Spinal cord (tissue), 10 donors: ENCODE data around the gene LSAMP. TPM values are rescaled to one million over a fixed set of nuclear protein-coding genes. Genes with fewer than 3 reads are reported as not detected.
A peak's percentile ranks its signal among the peaks of the same experiment; 100 is the strongest.

Source experiments
- DNase-seq, 6 donors: peaks; one replicate each; pipeline versions ENCODE4 v3.0.0 to v3.0.0-alpha.2; 2013 to 2015; ENCODE audit warnings: low spot score in 6 of 6, low read depth in 4 of 6
- H3K27ac ChIP-seq: one replicate; pipeline ENCODE4 v1.5.1; 2013; ENCODE audit warnings: low read depth, low read length, control low read depth
- H3K27me3 ChIP-seq: one replicate; pipeline ENCODE4 v1.6.1; 2013; ENCODE audit warnings: low read length; ENCODE audit not compliant: control insufficient read depth, insufficient read depth
- H3K36me3 ChIP-seq: one replicate; pipeline ENCODE4 v1.6.1; 2013; ENCODE audit warnings: low read length; ENCODE audit not compliant: control insufficient read depth, insufficient read depth
- H3K4me1 ChIP-seq: one replicate; pipeline ENCODE4 v1.6.1; 2013; ENCODE audit warnings: low read length; ENCODE audit not compliant: control insufficient read depth, insufficient read depth
- H3K4me3 ChIP-seq: one replicate; pipeline ENCODE4 v1.5.1; 2013; ENCODE audit warnings: low read depth, low read length, control low read depth
- H3K9me3 ChIP-seq: one replicate; pipeline ENCODE4 v1.6.1; 2013; ENCODE audit warnings: low read length; ENCODE audit not compliant: control insufficient read depth, insufficient read depth
- WGBS: methylation state at CpG from one replicate; pipeline ENCODE4 v1.1.5; 2013; ENCODE audit warnings: missing lambda C conversion rate; ENCODE audit not compliant: insufficient coverage; 5-methylcytosine and 5-hydroxymethylcytosine counted together
- polyA plus RNA-seq, 2 donors: library from polyadenylated mRNA; unstranded; fragments of 120-200 nt; gene quantifications; one replicate each; pipeline ENCODE4 v1.2.1, GENCODE V29; 2013; ENCODE audit not compliant: insufficient read length in 2 of 2
- total RNA-seq, 2 donors: library from RNA; depleted of rRNA in 1 of 2; stranded (reverse); fragments of 120-200 nt in 1 of 2; fragments of >200 nt in 1 of 2; gene quantifications; one replicate each; pipeline versions ENCODE4 v1.2.3 to v1.2.4, GENCODE V29; 2013 to 2014
- donor health status: healthy.

Gene LSAMP
- total and polyA plus RNA-seq, 4 donors = 69.4 to 174 (median 108) TPM

DNA sequence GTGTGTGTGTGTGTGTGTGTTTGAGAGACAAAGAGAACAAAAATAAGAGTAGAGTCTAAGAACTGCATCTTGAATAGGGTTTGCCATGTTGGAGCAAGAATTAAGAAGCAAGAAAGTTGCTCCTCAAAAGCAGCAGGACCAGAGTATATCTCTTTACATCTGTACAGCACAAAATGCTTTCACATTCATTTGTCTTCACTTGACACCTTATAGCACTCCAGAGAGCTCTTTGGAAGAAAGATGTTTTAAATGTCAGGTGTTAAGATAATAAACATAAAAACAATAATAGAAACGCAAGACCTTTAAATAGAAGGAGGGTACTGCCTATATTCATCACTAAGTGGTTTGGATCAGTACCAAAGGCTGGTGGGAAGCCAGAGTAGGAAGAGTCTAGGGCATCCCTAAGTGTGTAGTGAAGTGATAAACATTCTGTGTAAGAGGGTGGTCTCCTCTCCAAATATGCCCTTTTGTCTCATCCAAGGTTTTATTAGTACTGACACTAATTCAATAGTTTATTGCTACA is 19.1 kb upstream of the LSAMP start:
- Histone ChIP-seq H3K27ac (no peak overlapping the region), H3K4me3 (no peak overlapping the region), H3K36me3 (no peaks in the 10 kb centered on the region), H3K27me3 (no peaks in the 10 kb centered on the region), H3K9me3 (no peaks in the 10 kb centered on the region), H3K4me1 (no peaks in the 10 kb centered on the region)
- no CpG with 5 or more reads among the region's 1 CpG for WGBS
- peak in 1 of 6 donors; percentile 53 for DNase-seq

DNA sequence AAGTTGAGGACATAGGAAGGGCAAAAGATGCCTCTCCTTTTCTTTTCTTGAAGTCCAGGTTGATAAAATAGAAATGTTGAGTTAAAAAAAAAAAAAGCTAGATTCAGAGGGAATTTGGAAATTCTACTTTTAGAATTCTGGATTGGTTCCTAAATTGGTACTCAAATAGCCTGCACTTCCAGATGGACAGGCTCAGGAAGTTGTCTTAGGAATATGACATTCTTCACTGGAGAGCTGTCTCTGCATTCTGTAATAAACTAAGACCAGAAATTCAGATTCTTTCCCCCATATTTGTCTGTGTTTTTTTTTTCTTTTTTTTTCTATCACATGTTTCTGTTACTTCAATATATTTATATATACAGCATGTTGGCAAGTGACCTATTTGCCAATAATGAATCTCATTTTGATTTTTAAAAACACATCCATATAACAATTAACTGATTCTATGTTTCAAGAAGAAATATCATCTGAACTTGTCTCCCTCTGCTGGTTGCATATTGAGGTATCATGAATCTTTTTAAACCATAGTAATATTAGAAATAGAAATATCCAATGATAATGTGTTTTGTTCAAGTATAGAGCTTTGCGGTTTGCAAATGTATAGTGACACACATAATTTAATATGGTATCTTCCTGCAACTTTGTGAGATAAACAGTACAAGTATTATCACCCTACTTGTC is 8.5 kb upstream of the LSAMP start:
- no peaks in the 10 kb centered on the region for H3K27me3 ChIP-seq
- DNase-seq = peak in 2 of 6 donors; percentile 42 to 65
- no peaks in the 10 kb centered on the region for H3K36me3 ChIP-seq
- no peaks in the 10 kb centered on the region for H3K4me1 ChIP-seq
- no peaks in the 10 kb centered on the region for H3K9me3 ChIP-seq
- H3K4me3 ChIP-seq = no peak overlapping the region
- H3K27ac ChIP-seq = no peak overlapping the region
- WGBS = no CpG with 5 or more reads among the region's 1 CpG

DNA sequence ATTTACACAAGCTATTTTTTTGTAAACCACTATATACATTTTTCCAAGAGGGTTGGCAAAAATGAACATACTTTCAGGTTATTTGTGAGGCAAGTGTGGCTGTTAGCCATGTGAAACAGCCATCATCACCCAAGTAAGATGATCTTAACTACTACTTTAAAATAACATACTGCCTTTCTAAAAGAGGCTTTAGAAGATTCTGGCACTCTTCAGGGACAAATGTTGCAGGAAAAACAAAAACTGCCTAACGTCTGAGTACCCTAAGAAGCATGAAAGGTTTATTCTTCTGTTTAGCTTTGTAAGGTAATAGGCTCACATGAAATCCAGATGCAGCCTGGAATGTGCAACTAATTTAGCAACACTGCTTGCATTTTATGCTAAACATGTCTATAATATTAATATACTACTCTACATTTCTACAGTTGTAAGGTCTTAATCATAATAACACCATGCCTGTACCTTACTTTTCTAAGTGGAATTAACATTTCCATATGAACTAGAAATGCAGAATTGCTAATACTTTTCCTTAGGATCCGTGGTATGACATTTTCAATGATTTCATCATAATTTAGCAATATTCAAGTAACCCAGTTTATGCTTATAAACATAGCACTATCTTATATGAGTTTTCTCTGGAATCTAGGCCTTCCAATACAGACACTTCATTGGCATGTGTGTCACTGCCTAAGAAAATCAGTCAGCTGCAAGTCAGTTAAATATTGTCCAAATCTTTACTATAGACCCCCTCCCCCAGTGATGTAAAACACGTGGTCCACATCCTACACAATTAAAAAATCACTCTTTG is 4.5 kb upstream of the LSAMP start:
- Histone ChIP-seq H3K9me3 (no peaks in the 10 kb centered on the region), H3K36me3 (no peaks in the 10 kb centered on the region), H3K27ac (no peak overlapping the region), H3K4me3 (no peak overlapping the region), H3K4me1 (peaks cover 9% of the 10 kb centered on the region), H3K27me3 (no peaks in the 10 kb centered on the region)
- no CpG with 5 or more reads among the region's 3 CpGs for WGBS
- DNase-seq = peak in 2 of 6 donors; percentile 43 to 67

DNA sequence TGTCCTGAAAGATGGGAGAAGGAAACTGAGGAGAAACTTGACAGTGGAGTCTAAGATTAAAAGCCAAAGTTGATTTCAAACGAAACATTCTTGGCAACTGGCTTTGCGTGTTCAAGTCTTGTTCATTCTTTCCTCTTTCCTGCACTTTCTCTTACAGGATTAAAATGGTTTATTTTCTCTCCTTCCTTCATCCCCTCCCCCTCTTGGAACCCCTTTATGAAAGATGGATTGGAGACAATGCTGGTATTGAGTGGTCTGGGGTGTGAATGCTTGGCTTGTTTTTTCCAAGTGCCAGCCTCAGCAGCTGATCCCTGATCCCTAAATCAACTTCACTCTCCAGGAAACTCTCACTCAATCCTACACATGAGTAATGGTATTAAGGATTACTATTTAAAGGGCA is 703 bp upstream of the LSAMP start:
- Histone ChIP-seq H3K27ac (peak overlapping the region; percentile 91), H3K9me3 (no peaks in the 10 kb centered on the region), H3K27me3 (no peaks in the 10 kb centered on the region), H3K4me1 (peaks cover 9% of the 10 kb centered on the region), H3K4me3 (no peak overlapping the region), H3K36me3 (no peaks in the 10 kb centered on the region)
- 40% methylated on average over 1 of the region's 2 CpGs for WGBS
- peak in 3 of 6 donors; percentile 28 to 76 (median 40) for DNase-seq

DNA sequence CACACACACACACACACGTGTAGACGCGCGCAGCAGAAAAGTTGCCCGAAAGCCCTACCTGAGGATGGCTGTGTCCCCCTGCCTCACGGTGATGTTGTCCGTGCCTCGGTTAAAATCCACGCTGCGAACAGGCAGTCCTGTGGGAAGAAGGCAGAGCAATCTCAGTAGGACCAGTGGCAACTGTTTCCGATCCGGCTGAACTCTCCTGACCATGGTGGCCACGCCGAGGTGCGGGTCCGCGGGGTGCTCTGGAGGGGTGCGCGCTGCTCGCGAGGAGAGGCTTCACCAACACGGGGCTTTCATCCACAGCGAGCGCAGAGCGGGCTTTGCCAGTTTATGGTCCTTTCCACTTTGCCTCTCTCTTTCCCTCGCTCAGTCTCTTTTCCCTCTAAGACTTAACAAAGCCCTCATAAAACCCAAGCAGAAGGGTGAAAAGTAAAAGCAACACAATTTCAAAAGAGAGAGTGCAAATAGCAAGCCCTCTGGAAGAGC is 422 bp downstream of the LSAMP start:
- Histone ChIP-seq H3K27ac (peak overlapping the region; percentile 94), H3K4me3 (peak overlapping the region; percentile 79), H3K4me1 (peaks cover 9% of the 10 kb centered on the region), H3K9me3 (no peaks in the 10 kb centered on the region), H3K36me3 (no peaks in the 10 kb centered on the region), H3K27me3 (no peaks in the 10 kb centered on the region)
- peak in 1 of 6 donors; percentile 64 for DNase-seq
- WGBS = 0% methylated on average over 25 of the region's 26 CpGs

DNA sequence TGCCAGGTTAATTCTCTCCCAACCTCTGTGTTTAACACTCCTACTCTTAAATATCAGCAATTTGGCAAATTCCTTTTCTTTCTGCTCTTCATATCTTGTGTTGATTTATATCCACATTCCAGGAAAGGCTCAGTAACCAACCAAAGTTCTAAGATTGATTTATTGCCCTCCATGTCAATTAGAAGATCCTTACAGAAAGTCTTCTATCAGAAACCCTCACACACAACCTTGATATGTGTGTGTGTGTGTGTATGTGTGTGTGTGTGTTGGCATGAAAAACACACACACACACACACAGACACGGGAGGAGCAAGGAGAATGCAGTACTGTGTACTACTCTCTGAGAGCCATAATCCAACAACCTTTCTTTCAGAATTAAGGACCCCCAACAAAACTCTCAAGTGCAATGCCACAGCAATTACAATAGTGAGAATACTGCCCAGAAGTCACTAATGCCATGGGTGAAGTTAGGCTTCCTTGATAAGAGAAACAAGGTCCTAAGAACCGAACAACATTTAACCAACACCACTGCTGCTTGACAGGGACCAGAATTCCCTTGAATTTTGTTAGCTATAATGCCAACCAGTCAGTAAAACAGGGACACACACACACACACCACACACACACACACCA is 1.1 kb downstream of the LSAMP start:
- H3K9me3 ChIP-seq = no peaks in the 10 kb centered on the region
- H3K36me3 ChIP-seq = no peaks in the 10 kb centered on the region
- WGBS = 0% methylated on average over 1 of the region's 2 CpGs
- H3K27ac ChIP-seq = peak overlapping the region; percentile 94
- peak in 3 of 6 donors; percentile 46 to 56 (median 54) for DNase-seq
- peaks cover 9% of the 10 kb centered on the region for H3K4me1 ChIP-seq
- peak overlapping the region; percentile 79 for H3K4me3 ChIP-seq
- H3K27me3 ChIP-seq = no peaks in the 10 kb centered on the region

DNA sequence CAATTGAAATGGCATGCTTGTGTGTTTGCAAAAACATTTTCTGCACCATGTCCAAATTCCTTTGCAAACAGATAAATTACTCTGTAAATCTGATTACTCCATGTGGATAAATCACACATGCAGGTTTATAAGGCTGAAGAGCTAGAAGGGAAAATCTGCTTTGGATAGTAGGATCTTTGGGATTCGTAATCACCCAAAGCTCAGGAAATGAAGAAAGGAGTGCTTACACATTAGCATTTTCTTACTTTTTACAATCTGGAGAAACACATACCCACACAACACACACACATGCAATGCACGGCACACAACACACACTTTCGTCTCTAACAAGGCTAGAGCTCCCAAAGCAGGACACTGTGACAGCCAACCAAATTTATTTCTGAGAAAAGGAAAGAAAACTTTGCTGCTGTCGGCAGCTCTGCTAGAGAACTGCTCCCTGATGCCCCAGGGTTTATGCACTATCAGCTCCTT is 2.1 kb downstream of the LSAMP start:
- H3K27me3 ChIP-seq = no peaks in the 10 kb centered on the region
- peak in 3 of 6 donors; percentile 50 to 71 (median 51) for DNase-seq

DNA sequence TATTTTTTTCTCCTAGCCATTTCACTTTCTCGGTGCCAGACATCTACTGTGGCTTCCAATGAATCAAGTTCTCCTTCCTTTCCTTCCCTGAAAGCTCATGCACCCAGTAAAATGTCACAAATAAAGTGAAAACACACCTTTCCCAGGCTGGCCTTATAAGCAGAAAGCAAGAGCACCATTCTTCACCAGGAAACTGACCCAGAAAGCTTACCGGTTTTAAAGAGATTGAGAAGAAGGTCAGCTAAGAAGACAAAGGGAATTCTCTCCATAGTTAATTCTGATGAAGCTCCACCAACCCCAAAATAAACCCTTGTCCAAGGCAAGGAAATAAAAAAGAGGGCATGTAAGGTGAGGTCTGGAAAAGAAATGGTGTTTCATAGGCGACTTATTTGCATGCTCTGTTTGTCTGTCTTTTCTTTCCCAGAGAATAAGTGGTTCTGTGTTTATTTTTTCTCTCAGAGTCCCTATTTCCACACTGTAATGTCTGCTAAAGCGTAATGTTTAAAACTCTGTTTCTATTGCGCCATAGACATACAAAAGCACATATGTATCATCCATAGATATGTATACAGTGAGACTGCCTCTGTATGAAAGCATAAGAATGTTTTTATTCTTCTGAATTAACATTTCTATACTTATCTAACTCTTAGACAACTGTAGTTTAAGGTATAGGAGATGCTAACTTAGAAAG is 2.8 kb downstream of the LSAMP start:
- DNase-seq = peak in 1 of 6 donors; percentile 16
- no peaks in the 10 kb centered on the region for H3K36me3 ChIP-seq
- peak overlapping the region; percentile 79 for H3K4me3 ChIP-seq
- peak overlapping the region; percentile 42 for H3K27ac ChIP-seq
- peaks cover 9% of the 10 kb centered on the region for H3K4me1 ChIP-seq
- 60% methylated on average over 1 of the region's 5 CpGs for WGBS
- no peaks in the 10 kb centered on the region for H3K9me3 ChIP-seq
- H3K27me3 ChIP-seq = no peaks in the 10 kb centered on the region

More for the DNA sequence above, 2.1 kb downstream of the LSAMP start:
- H3K4me1 ChIP-seq = peaks cover 9% of the 10 kb centered on the region
- peak overlapping the region; percentile 79 for H3K4me3 ChIP-seq
- H3K36me3 ChIP-seq = no peaks in the 10 kb centered on the region
- H3K9me3 ChIP-seq = no peaks in the 10 kb centered on the region
- 6% methylated on average over 2 of the region's 4 CpGs for WGBS
- H3K27ac ChIP-seq = peak overlapping the region; percentile 94

DNA sequence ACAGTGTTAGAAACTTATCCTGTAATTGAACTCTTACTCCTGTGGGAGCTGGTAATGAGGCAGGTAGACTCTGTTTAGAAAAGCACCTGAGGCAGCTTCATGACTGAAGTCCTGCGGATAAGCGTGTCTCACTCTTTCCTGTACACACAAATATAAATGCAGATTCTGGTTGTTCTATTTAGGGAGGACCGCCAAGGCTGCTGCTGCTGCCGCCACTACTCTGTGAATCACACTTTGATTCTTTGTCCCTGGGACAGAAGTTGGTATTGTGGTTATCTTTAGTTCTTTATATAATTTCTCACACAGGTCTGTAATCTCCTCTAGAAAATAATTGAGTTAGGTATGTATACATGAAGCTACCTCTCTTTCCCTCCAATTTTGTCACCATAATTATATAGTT is 3.6 kb downstream of the LSAMP start:
- H3K27ac ChIP-seq = peak overlapping the region; percentile 42
- no peaks in the 10 kb centered on the region for H3K27me3 ChIP-seq
- no CpG with 5 or more reads among the region's 4 CpGs for WGBS
- H3K4me3 ChIP-seq = peak overlapping the region; percentile 79
- no peaks in the 10 kb centered on the region for H3K36me3 ChIP-seq
- H3K4me1 ChIP-seq = peaks cover 5% of the 10 kb centered on the region
- DNase-seq = peak in 1 of 6 donors; percentile 7
- no peaks in the 10 kb centered on the region for H3K9me3 ChIP-seq
